CD4-positive, alpha-beta T cell treated with Interleukin-2 at 100 ng/mL for 4 hours (primary cell): Measurements from ENCODE around the gene SIPA1.

Experiments used
- DNase-seq: peaks from one replicate; pipeline ENCODE4 v3.0.0-alpha.2; 2020; ENCODE audit warnings: low spot score

SIPA1 gene

DNA sequence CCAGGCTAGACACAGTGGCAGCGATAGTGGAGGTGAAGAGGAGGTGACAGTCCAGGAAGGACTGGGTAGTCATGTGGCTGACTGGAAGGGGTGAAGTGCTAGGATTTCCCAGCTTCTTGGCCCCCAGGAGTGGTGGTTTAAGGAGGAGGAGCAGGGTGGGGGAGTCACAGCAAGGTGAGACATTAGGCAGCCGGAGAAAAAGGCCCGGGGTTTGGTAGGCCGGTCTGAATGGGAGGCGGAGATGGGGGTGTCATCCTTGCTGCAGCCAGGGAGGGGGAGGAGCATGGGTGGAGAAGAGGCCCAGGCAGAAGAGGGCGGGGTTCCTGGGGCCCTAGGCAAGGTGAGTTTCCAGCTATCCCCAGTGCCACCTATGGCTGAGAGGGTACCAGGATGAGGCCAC, 6.1 kb downstream of the SIPA1 start:
- DNase-seq = peak; percentile 20

DNA sequence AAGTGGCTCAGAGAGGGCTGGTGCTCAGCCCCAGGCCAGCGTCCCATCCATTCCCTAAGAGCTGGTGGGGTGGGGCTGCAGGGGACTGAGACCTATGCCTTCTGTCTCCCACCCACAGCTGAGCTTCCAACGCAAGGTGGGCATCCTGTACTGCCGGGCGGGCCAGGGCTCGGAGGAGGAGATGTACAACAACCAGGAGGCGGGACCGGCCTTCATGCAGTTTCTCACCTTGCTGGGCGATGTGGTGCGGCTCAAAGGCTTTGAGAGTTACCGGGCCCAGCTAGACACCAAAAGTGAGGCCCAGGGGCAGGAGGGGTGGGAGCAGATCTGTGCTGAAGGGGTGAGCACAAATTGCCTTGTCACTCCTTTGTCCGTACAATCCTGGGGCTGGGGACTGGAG, 6.9 kb downstream of the SIPA1 start:
- DNase-seq = no peak

DNA sequence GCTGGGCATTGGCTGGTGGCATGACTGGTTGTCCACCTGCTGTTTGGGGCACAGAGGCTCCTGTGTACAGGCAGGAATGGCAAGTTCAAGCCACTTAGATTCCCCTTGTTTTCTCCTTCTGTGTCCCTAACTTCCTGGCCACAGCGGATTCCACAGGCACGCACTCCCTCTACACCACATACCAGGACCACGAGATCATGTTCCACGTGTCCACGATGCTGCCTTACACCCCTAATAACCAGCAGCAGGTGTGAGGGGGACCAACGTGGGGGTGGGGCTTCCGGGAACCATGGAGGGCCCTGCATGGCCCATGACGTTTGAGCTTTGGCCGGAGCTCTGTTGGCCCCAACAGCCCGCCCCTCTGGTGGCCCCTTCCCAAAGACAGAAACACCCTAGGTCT, 7.8 kb downstream of the SIPA1 start:
- DNase-seq = no peak

GRCh38 chr11:65646288-65646957, 8.5 kb downstream of the SIPA1 start:
- DNase-seq = no peak

DNA sequence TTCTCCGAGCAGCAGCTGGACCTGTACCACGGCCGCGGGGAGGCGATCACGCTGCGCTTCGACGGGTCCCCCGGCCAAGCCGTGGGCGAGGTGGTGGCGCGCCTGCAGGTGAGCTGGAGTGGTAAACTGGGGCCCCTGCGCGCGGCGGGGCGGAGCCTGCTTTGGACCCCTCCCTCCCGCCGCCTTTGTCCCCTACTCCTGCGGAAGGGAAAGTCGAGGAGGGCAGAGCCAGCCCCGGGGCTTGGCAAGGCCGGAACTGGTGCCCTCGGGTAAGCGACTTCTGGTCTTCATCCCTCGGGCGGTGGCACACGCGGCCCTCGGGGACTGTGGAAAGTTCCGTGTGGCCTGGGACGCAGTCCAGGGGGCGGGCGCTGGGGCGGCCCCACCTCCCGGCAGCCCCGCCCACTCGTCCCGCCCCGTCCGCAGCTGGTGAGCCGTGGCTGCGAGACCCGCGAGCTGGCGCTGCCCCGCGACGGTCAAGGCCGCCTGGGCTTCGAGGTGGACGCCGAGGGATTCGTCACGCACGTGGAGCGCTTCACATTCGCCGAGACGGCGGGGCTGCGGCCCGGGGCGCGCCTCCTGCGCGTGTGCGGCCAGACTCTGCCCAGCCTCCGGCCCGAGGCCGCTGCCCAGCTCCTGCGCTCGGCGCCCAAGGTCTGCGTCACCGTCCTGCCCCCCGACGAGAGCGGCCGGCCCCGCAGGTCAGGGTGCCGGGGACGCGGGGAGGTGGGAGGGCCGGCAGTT, 9.2 kb downstream of the SIPA1 start:
- DNase-seq = no peak

- no peak for DNase-seq
These were observed 11.1 kb downstream of the SIPA1 start for GRCh38 chr11:65648997-65649493.

DNA sequence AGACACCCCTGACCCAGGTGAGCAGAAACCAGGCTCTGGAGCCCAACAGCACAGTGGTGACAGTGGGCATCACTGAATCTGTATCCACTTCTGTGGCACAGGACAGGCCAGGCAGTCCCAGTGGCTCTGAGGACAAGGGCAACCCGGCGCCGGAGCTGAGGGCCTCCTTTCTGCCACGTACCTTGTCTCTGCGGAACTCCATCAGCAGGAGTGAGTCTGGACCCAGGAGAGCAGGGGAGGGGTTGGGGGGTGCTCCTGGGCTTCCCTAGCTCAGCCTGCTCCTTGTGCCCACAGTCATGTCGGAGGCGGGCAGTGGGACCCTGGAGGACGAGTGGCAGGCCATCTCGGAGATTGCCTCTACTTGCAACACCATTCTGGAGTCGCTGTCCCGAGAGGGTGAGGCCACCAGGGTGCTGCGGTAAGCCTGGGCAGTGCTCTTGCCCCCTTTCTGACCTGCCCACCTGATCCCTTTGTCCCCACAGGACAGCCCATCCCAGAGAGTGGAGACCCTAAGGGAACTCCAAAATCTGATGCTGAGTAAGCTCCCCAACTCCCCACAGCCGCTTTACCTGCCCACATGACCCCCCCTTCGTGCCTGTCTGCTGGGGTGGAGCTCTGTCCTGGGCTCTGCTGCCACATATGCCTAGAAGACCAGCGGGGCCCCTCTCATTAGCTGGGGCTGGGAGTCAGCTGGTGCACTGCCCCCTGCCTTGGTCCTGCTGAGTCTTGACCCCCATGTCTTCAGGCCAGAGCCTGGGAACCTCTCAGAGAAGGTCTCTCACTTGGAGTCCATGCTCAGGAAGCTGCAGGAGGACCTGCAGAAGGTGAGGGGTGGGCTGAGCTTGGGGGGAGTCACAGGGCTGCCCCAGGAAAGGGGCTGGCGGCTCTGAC, 12.0 kb downstream of the SIPA1 start:
- no peak for DNase-seq

GRCh38 chr11:65650547-65651338, 12.8 kb downstream of the SIPA1 start:
- DNase-seq = no peak

DNA sequence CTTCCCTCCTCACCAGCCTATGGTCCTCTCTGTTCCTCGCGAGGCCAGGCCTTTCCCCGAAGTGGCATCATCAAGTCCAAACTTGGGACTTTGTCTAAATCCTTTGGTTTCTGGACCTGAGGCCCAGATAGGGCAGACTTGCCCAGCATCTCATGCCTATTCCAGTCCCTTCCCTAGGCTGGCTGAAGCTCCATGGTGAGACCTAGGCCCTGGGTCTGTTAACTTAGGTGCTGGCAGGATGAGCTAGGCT, 13.4 kb downstream of the SIPA1 start:
- DNase-seq = no peak

DNA sequence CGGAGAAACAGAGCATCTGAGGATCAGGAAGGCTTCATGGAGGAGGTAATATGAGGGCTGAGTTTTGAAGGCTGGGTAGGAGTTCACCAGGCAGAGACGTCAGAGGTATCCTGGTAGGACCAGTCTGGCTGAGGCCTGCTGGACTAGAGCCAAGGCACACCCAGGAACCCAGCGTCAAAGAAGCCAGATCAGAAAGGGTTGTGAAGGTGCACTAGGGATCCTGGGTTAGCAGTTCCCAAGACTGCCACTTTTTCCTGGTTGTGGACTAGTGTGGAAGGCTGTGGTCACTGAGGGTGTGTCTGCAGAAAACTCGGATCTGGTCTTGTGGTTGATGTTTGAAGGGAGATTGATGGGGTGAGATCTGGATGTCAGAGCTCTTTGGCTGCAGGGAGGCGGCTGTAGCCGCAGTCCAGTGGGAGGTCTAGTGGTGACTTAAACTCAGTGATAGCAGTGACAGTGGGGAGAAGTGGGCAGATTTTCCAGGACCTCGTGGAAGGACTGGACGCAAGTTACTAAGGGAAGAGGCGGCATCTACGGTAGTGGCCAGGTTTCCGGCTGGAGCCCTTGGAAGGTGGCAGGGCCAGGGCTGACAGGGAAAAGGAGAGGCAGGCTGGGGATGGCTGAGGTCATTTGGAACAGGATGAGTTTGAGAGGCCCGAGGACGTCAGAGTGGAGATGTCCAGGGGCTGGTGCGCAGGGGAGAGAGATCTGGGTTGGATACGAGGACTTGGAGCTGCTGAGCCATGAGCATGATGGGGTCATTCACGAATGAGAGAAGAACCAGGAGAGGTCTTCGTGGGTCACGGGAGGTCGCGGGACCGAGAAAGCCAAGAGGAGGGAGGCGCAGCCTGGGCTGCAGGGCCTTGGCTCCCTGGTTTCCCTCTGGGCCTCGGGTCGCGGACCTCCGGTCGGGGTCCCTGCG, 13.9 kb downstream of the SIPA1 start:
- DNase-seq = no peak

DNA sequence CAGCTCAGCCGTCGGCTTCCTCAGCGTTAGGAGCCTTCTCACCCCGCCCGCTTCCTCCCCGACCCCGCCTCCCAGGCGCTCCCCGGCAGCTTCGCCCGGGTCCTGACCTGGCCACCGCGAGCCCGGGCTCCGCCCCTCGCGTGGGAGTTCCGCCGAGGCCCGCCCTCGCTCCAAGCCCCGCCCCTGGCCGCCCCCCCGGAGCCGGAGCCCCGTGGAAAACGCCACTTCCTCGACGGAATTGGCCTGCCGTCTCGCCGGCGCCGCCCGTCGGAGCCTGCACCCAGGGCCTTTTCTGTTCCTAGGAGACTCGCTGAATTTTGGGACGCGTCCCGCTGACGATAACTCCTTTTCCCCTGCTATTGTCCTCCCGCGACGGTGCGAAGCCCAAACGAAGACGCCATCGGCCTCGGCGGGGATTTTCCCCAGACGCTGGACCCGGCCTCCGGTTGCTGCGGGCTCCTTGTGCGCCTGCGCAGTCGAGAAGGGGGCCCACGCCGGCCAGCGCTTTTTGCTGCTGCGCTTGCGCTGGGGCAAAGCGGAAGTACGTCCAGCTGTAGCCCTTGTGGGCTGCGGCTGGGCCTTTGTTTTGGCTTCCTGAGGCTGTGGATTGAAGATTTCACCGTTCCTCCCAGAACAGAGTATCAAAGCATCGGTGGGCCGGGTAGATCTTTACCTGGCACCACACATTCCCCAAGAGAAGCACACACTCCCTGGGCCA, 14.8 kb downstream of the SIPA1 start:
- peak; percentile 96 for DNase-seq

GRCh38 chr11:65653229-65654225, 15.6 kb downstream of the SIPA1 start:
- no peak for DNase-seq

- no peak for DNase-seq
These were observed 16.8 kb downstream of the SIPA1 start for GRCh38 chr11:65654375-65655349.

DNA sequence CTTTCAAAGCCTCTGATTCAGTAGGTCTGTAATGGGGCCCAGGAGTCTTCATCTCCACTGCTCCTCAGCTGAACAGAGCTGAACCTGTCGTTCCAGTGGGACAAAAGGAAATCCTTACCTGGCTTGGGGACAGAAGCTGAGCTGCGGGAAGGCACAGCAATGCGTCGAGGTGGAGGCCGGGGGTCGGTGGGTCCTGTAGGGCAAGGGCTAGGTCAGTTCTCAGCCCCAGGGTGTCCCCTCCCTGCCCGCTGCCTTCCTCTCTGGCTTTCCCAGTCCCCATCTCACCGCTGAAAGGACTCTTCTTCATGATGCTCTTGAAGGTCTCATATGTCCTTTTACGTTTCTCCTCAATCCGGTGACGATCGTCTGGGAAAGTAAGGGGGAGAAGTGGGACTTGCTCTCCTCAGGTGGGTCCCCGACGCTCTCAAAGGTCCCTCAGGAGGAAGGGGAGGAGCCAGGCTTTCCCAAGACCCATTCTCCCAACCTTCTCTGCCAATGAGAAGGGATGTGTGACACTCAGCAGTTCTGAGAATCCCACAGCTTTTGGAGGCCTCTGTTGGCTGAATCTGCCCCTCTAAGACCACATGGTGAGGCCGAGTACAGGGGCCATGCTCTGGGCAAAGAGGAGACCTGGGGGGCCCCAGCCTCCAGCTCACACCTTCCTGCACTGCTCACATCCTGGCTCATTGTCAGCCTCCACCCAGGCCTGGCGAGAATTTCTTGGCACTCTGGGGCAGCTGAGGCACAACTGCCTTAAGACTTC, 17.9 kb downstream of the SIPA1 start:
- no peak for DNase-seq

- no peak for DNase-seq
These were observed 19.5 kb downstream of the SIPA1 start for GRCh38 chr11:65657426-65657825.

GRCh38 chr11:65658174-65659021, 20.5 kb downstream of the SIPA1 start:
- no peak for DNase-seq
